H9 (cell line): Measurements from ENCODE around the gene DENND1A. TPM values are rescaled to one million over a fixed set of nuclear protein-coding genes. Genes with fewer than 3 reads are reported as not detected.

Experiments
- DNase-seq: peaks from one replicate; pipeline ENCODE4 v3.0.0-alpha.2; 2017
- H2AFZ ChIP-seq: one replicate; pipeline ENCODE4 v1.6.1; 2013; ENCODE audit warnings: mild to moderate bottlenecking, low read length, control low read depth, moderate library complexity
- H2AK5ac ChIP-seq: 2 replicates; pipeline ENCODE4 v1.6.1; 2013; ENCODE audit warnings: low read length, control low read depth, mixed read lengths; ENCODE audit not compliant: insufficient read length
- H2BK120ac ChIP-seq: one replicate; pipeline ENCODE4 v1.6.1; 2013; ENCODE audit warnings: low read depth, mild to moderate bottlenecking, low read length, control low read depth, inconsistent platforms; ENCODE audit not compliant: poor library complexity, severe bottlenecking
- H2BK12ac ChIP-seq: 2 replicates; pipeline ENCODE4 v1.6.1; 2013; ENCODE audit warnings: low read length, control low read depth, mixed read lengths, low read depth; ENCODE audit not compliant: insufficient read length
- H2BK15ac ChIP-seq: 2 replicates; pipeline ENCODE4 v1.6.1; 2013; ENCODE audit warnings: low read depth, low read length, control low read depth
- H2BK20ac ChIP-seq: one replicate; pipeline ENCODE4 v1.6.1; 2013; ENCODE audit warnings: low read depth, mild to moderate bottlenecking, low read length, control low read depth, inconsistent platforms; ENCODE audit not compliant: poor library complexity, severe bottlenecking
- H2BK5ac ChIP-seq: 2 replicates; pipeline ENCODE4 v1.6.1; 2013; ENCODE audit warnings: low read length, control low read depth, mixed read lengths; ENCODE audit not compliant: insufficient read length
- H3K14ac ChIP-seq: 2 replicates; pipeline ENCODE4 v1.6.1; 2013; ENCODE audit warnings: low read length, control low read depth; ENCODE audit not compliant: insufficient read depth
- H3K18ac ChIP-seq: 2 replicates; pipeline ENCODE4 v1.6.1; 2013; ENCODE audit warnings: low read depth, mild to moderate bottlenecking, mixed read lengths, low read length, control low read depth; ENCODE audit not compliant: insufficient read length
- H3K23ac ChIP-seq: 2 replicates; pipeline ENCODE4 v1.6.1; 2013; ENCODE audit warnings: low read length, control low read depth, mixed read lengths, low read depth; ENCODE audit not compliant: insufficient read length
- H3K23me2 ChIP-seq: 2 replicates; pipeline ENCODE4 v1.6.1; 2013; ENCODE audit warnings: low read depth, mild to moderate bottlenecking, mixed read lengths, low read length, control low read depth; ENCODE audit not compliant: insufficient read length, poor library complexity, severe bottlenecking
- H3K27ac ChIP-seq: 2 replicates; pipeline ENCODE4 v1.5.1; 2013; ENCODE audit warnings: low read length, control low read depth, mixed read lengths, low read depth; ENCODE audit not compliant: insufficient read length
- H3K27me3 ChIP-seq: 2 replicates; pipeline ENCODE4 v1.6.1; 2013; ENCODE audit warnings: low read length, control low read depth, inconsistent platforms; ENCODE audit not compliant: insufficient read depth
- H3K4ac ChIP-seq: 2 replicates; pipeline ENCODE4 v1.6.1; 2013; ENCODE audit warnings: low read depth, mild to moderate bottlenecking, control low read depth, inconsistent platforms, low read length, moderate library complexity
- H3K4me1 ChIP-seq: 2 replicates; pipeline ENCODE4 v1.6.1; 2013; ENCODE audit warnings: low read length, control low read depth, inconsistent platforms; ENCODE audit not compliant: insufficient read depth
- H3K4me2 ChIP-seq: 2 replicates; pipeline ENCODE4 v1.6.1; 2013; ENCODE audit warnings: low read length, control low read depth, mixed read lengths; ENCODE audit not compliant: insufficient read length, insufficient read depth
- H3K56ac ChIP-seq: 2 replicates; pipeline ENCODE4 v1.6.1; 2013; ENCODE audit warnings: low read depth, mild to moderate bottlenecking, mixed read lengths, low read length, control low read depth; ENCODE audit not compliant: insufficient read length
- H3K79me1 ChIP-seq: 2 replicates; pipeline ENCODE4 v1.6.1; 2013; ENCODE audit warnings: low read depth, mild to moderate bottlenecking, moderate library complexity, low read length, control low read depth, inconsistent platforms; ENCODE audit not compliant: insufficient read depth, poor library complexity, severe bottlenecking
- H3K79me2 ChIP-seq: 2 replicates; pipeline ENCODE4 v1.6.1; 2013; ENCODE audit warnings: low read length, control low read depth, inconsistent platforms; ENCODE audit not compliant: insufficient read depth
- H3K9ac ChIP-seq: 2 replicates; pipeline ENCODE4 v1.6.1; 2013; ENCODE audit warnings: low read length, control low read depth, mixed read lengths; ENCODE audit not compliant: insufficient read length; ENCODE audit errors: extremely low read depth
- H3K9me3 ChIP-seq: one replicate; pipeline ENCODE4 v1.6.1; 2013; ENCODE audit warnings: low read depth, low read length, inconsistent platforms; ENCODE audit not compliant: control insufficient read depth
- H3T11ph ChIP-seq: one replicate; pipeline ENCODE4 v1.6.1; 2013; ENCODE audit warnings: mild to moderate bottlenecking, low read length, control low read depth, inconsistent platforms
- H4K20me1 ChIP-seq: one replicate; pipeline ENCODE4 v1.6.1; 2013; ENCODE audit not compliant: control insufficient read depth, insufficient read length, insufficient read depth
- H4K5ac ChIP-seq: 2 replicates; pipeline ENCODE4 v1.6.1; 2013; ENCODE audit warnings: low read depth, mild to moderate bottlenecking, mixed read lengths, low read length, control low read depth; ENCODE audit not compliant: insufficient read length
- H4K8ac ChIP-seq: replicated peaks from 2 replicates; pipeline ENCODE4 v1.6.1; 2013; ENCODE audit warnings: low read length, control low read depth, mixed read lengths, low read depth; ENCODE audit not compliant: insufficient read length
- H4K91ac ChIP-seq: 2 replicates; pipeline ENCODE4 v1.6.1; 2013; ENCODE audit warnings: low read depth, mild to moderate bottlenecking, moderate library complexity, mixed read lengths, low read length, control low read depth; ENCODE audit not compliant: insufficient read length
- H3K27ac Mint-ChIP-seq, 3 experiments: 2 replicates in 2 of 3; 3 replicates in 1 of 3; pipeline ENCODE4 v1.8.0; 2020 to 2021; ENCODE audit warnings: mixed read lengths in 3 of 3, mild to moderate bottlenecking in 1 of 3, moderate library complexity in 1 of 3
- H3K27me3 Mint-ChIP-seq: 2 replicates; pipeline ENCODE4 v1.8.0; 2021; ENCODE audit warnings: low read depth, mild to moderate bottlenecking, moderate library complexity, mixed read lengths
- H3K36me3 Mint-ChIP-seq, 3 experiments: 2 replicates in 2 of 3; 3 replicates in 1 of 3; pipeline ENCODE4 v1.8.0; 2020 to 2021; ENCODE audit warnings: low read depth in 3 of 3, mixed read lengths in 3 of 3; ENCODE audit not compliant: insufficient read depth in 1 of 3
- H3K4me1 Mint-ChIP-seq, 2 experiments: 2 replicates each; pipeline ENCODE4 v1.8.0; 2020; ENCODE audit warnings: mixed read lengths in 2 of 2
- H3K4me3 Mint-ChIP-seq, 2 experiments: 2 replicates in 1 of 2; 3 replicates in 1 of 2; pipeline ENCODE4 v1.8.0; 2020 to 2021; ENCODE audit warnings: mild to moderate bottlenecking in 2 of 2, mixed read lengths in 2 of 2, moderate library complexity in 1 of 2
- H3K9me3 Mint-ChIP-seq, 2 experiments: 2 replicates in 1 of 2; 3 replicates in 1 of 2; pipeline ENCODE4 v1.8.0; 2020; ENCODE audit warnings: mild to moderate bottlenecking in 2 of 2, mixed read lengths in 2 of 2, moderate library complexity in 1 of 2
- CTCF ChIP-seq: fragments of 200-600 bp; sonication (generic); conservative IDR thresholded peaks from 3 replicates; pipeline ENCODE4 v1.8.0; 2021; ENCODE audit warnings: antibody characterized with exemption, mild to moderate bottlenecking
- WGBS: extraction: QIAGEN DNeasy Blood & Tissue Kit; methylation state at CpG from one replicate; pipeline ENCODE4 v1.1.7; 2013; ENCODE audit warnings: missing lambda C conversion rate, low lambda C conversion rate, mixed read lengths; ENCODE audit not compliant: insufficient read length; ENCODE audit errors: extremely low coverage; 5-methylcytosine and 5-hydroxymethylcytosine counted together
- total RNA-seq: library from RNA; stranded (reverse); gene quantifications from 2 replicates; pipeline ENCODE4 v1.2.1, GENCODE V29; 2021

Gene DENND1A
- total RNA-seq, 1 experiment from 2014 or later = 20.4 TPM

GRCh38 chr9:123928533-123929176 is 1.3 kb downstream of the DENND1A start:
- H3K9ac ChIP-seq = no peak overlapping the region
- no peak for TF ChIP-seq CTCF
- no peaks in the 10 kb centered on the region for H3K9me3 ChIP-seq
- H3K79me1 ChIP-seq = peaks cover 3% of the 10 kb centered on the region
- H2BK15ac ChIP-seq = no peak overlapping the region
- H3K4ac ChIP-seq = no peak overlapping the region
- DNase-seq = no peak
- peaks cover 10% of the 10 kb centered on the region for H3K23me2 ChIP-seq
- no peak overlapping the region for H4K5ac ChIP-seq
- Mint-ChIP-seq H3K9me3 (peaks cover 9 to 12% of the 10 kb centered on the region in 2 experiments), H3K36me3 (peaks cover 3 to 13% (median 12%) of the 10 kb centered on the region in 3 experiments), H3K27ac (peak overlapping the region in 1 of 3 experiments; percentile 81; a peak in 2 of 7 replicates), H3K4me3 (peak overlapping the region; percentile 79 to 89), H3K27me3 (peaks cover 25% of the 10 kb centered on the region), H3K4me1 (peaks cover 63 to 64% of the 10 kb centered on the region in 2 experiments)
- H2BK5ac ChIP-seq = no peak overlapping the region
- peak overlapping the region; percentile 71 for H3K4me2 ChIP-seq
- no peak overlapping the region for H2BK12ac ChIP-seq
- H4K20me1 ChIP-seq = no peaks in the 10 kb centered on the region
- no peak overlapping the region for H2BK120ac ChIP-seq
- peaks cover 5% of the 10 kb centered on the region; the same call in 1 of the 2 replicates for H3K79me2 ChIP-seq
- no peak overlapping the region for H4K91ac ChIP-seq
- no peaks in the 10 kb centered on the region for H3K27me3 ChIP-seq
- no peak overlapping the region for H3K18ac ChIP-seq
- no peak overlapping the region for H2AK5ac ChIP-seq
- no peak overlapping the region for H3T11ph ChIP-seq
- peaks cover 20% of the 10 kb centered on the region for H3K4me1 ChIP-seq
- H3K14ac ChIP-seq = no peak overlapping the region
- no peak overlapping the region for H3K56ac ChIP-seq
- no peak overlapping the region for H2BK20ac ChIP-seq
- no peak overlapping the region for H3K23ac ChIP-seq
- WGBS = no CpG with 5 or more reads among the region's 6 CpGs
- H3K27ac ChIP-seq = no peak overlapping the region
- no peak overlapping the region for H2AFZ ChIP-seq
- H4K8ac ChIP-seq = no peak overlapping the region
